GM10266 (cell line): ENCODE data around the gene LRIT2.
A peak's percentile ranks its signal among the peaks of the same experiment; 100 is the strongest.

Experiments
- DNase-seq: peaks from one replicate; pipeline ENCODE4 v3.0.0; 2012; ENCODE audit errors: extremely low spot score
- CTCF ChIP-seq: IDR thresholded peaks from 2 replicates; pipeline ENCODE4 v1.5.1; 2012; ENCODE audit warnings: mild to moderate bottlenecking, low read depth; ENCODE audit not compliant: control insufficient read depth, insufficient read depth; ENCODE audit errors: missing control alignments

LRIT2 gene

GRCh38 chr10:84205853-84206525 lies 19.4 kb downstream of the LRIT2 start:
- TF ChIP-seq CTCF: no peak
- no peak for DNase-seq

GRCh38 chr10:84205049-84205852 lies 20.1 kb downstream of the LRIT2 start:
- peak; percentile 80 for DNase-seq
- peak; percentile 90 for TF ChIP-seq CTCF

- no peak for TF ChIP-seq CTCF
- no peak for DNase-seq
Observed at GRCh38 chr10:84204610-84205009, 20.7 kb downstream of the LRIT2 start.

GRCh38 chr10:84204122-84204521 lies 21.2 kb downstream of the LRIT2 start:
- peak; percentile 76 for DNase-seq
- TF ChIP-seq CTCF: peak; percentile 64

- DNase-seq: no peak
- no peak for TF ChIP-seq CTCF
Observed at GRCh38 chr10:84202349-84202748, 23.0 kb downstream of the LRIT2 start.

GRCh38 chr10:84201682-84202081 lies 23.7 kb downstream of the LRIT2 start:
- DNase-seq: no peak
- TF ChIP-seq CTCF: no peak

GRCh38 chr10:84201244-84201606 lies 24.1 kb downstream of the LRIT2 start:
- no peak for TF ChIP-seq CTCF
- no peak for DNase-seq
